IMR-90 (cell line): ENCODE data around the gene KRTAP12-1. TPM values are rescaled to one million over a fixed set of nuclear protein-coding genes. Genes with fewer than 3 reads are reported as not detected.

Experiments used
- ATAC-seq: fragments of 200-7000 bp; cut with Tn5 transposase; 2 replicates; pipeline ENCODE4 v1.9.1; 2020; ENCODE audit warnings: low read depth, mild to moderate bottlenecking, moderate library complexity
- BruUV-seq: library from RNA; stranded (reverse); fragments of 400-500 nt; replicated peaks from 2 replicates; lab custom pipeline; 2021; lab: Mats Ljungman, UMichigan
- CTCF ChIA-PET: fragments of 300-600 bp; formaldehyde crosslinking; extraction: SDS; loops from one replicate; lab custom pipeline; 2021; ENCODE audit warnings: antibody characterized with exemption; lab: Yijun Ruan, JAX
- POLR2A ChIA-PET: fragments of 300-600 bp; sonication (Branson Sonifier 250); formaldehyde crosslinking; loops from one replicate; lab custom pipeline; 2022; ENCODE audit warnings: antibody characterized with exemption; ENCODE audit not compliant: unreplicated experiment; lab: Charles Lee
- DNase-seq: peaks from one replicate; pipeline ENCODE4 v3.0.0; 2013
- H2AFZ ChIP-seq: replicated peaks from 2 replicates; pipeline ENCODE3; 2013; ENCODE audit warnings: low read length, mild to moderate bottlenecking; ENCODE audit not compliant: poor library complexity
- H2AK5ac ChIP-seq: 2 replicates; pipeline ENCODE4 v1.6.1; 2013; ENCODE audit warnings: low read depth, low read length, inconsistent platforms
- H2AK9ac ChIP-seq: replicated peaks from 2 replicates; pipeline ENCODE3; 2013; ENCODE audit warnings: mild to moderate bottlenecking, low read depth, low read length, moderate library complexity; ENCODE audit not compliant: poor library complexity
- H2BK120ac ChIP-seq: 2 replicates; pipeline ENCODE4 v1.6.1; 2013; ENCODE audit warnings: low read depth, low read length, inconsistent platforms
- H2BK15ac ChIP-seq: 3 replicates; pipeline ENCODE4 v1.6.1; 2013; ENCODE audit warnings: low read depth, low read length, inconsistent platforms
- H2BK20ac ChIP-seq: 2 replicates; pipeline ENCODE4 v1.6.1; 2013; ENCODE audit warnings: low read depth, mild to moderate bottlenecking, inconsistent platforms, low read length, moderate library complexity
- H2BK5ac ChIP-seq: 2 replicates; pipeline ENCODE4 v1.6.1; 2013; ENCODE audit warnings: mild to moderate bottlenecking, low read depth, low read length, inconsistent platforms; ENCODE audit not compliant: poor library complexity, severe bottlenecking
- H3K14ac ChIP-seq: replicated peaks from 2 replicates; pipeline ENCODE4 v1.6.1; 2013; ENCODE audit warnings: low read depth, low read length, inconsistent platforms
- H3K18ac ChIP-seq: 2 replicates; pipeline ENCODE4 v1.6.1; 2013; ENCODE audit warnings: low read depth, low read length, control low read depth
- H3K23ac ChIP-seq: 2 replicates; pipeline ENCODE4 v1.6.1; 2013; ENCODE audit warnings: low read depth, low read length, inconsistent platforms
- H3K27ac ChIP-seq: 2 replicates; pipeline ENCODE4 v1.5.1; 2013; ENCODE audit warnings: mild to moderate bottlenecking, control low read depth, low read length; ENCODE audit not compliant: insufficient read depth
- H3K27me3 ChIP-seq: 2 replicates; pipeline ENCODE4 v1.6.1; 2013; ENCODE audit warnings: low read length; ENCODE audit not compliant: control insufficient read depth, insufficient read depth
- H3K36me3 ChIP-seq: 2 replicates; pipeline ENCODE4 v1.6.1; 2013; ENCODE audit warnings: low read length, mixed read lengths; ENCODE audit not compliant: control insufficient read depth, insufficient read depth
- H3K4ac ChIP-seq: 2 replicates; pipeline ENCODE4 v1.6.1; 2013; ENCODE audit warnings: low read depth, low read length, inconsistent platforms
- H3K4me1 ChIP-seq: 2 replicates; pipeline ENCODE4 v1.6.1; 2013; ENCODE audit warnings: low read length, mixed read lengths; ENCODE audit not compliant: control insufficient read depth, insufficient read depth
- H3K4me2 ChIP-seq: 2 replicates; pipeline ENCODE4 v1.6.1; 2013; ENCODE audit warnings: low read depth, mild to moderate bottlenecking, control low read depth, low read length, moderate library complexity
- H3K4me3 ChIP-seq: 2 replicates; pipeline ENCODE4 v1.5.1; 2013; ENCODE audit warnings: low read depth, mild to moderate bottlenecking, control low read depth, low read length, moderate library complexity; ENCODE audit not compliant: insufficient read depth
- H3K56ac ChIP-seq: 2 replicates; pipeline ENCODE4 v1.6.1; 2013; ENCODE audit warnings: low read length, inconsistent platforms; ENCODE audit not compliant: insufficient read depth; ENCODE audit errors: extremely low read depth
- H3K79me1 ChIP-seq, 2 experiments: 2 replicates each; pipeline ENCODE4 v1.6.1; 2013; ENCODE audit warnings: low read length in 2 of 2, inconsistent platforms in 1 of 2, low read depth in 1 of 2
- H3K9ac ChIP-seq: 2 replicates; pipeline ENCODE4 v1.6.1; 2013; ENCODE audit warnings: low read depth, low read length, control low read depth
- H3K9me1 ChIP-seq: 2 replicates; pipeline ENCODE4 v1.6.1; 2013; ENCODE audit warnings: low read length, inconsistent platforms; ENCODE audit not compliant: insufficient read depth
- H3K9me3 ChIP-seq: 2 replicates; pipeline ENCODE4 v1.6.1; 2013; ENCODE audit warnings: low read length; ENCODE audit not compliant: control insufficient read depth, insufficient read depth
- H4K20me1 ChIP-seq: 2 replicates; pipeline ENCODE4 v1.6.1; 2013; ENCODE audit warnings: low read length, inconsistent platforms; ENCODE audit not compliant: insufficient read depth
- H4K5ac ChIP-seq: 2 replicates; pipeline ENCODE4 v1.6.1; 2013; ENCODE audit warnings: mild to moderate bottlenecking, low read depth, low read length, control low read depth
- H4K8ac ChIP-seq, 2 experiments: 2 replicates each; pipeline ENCODE4 v1.6.1; 2013; ENCODE audit warnings: low read depth in 2 of 2, low read length in 2 of 2, control low read depth in 1 of 2, inconsistent platforms in 1 of 2
- H4K91ac ChIP-seq: 2 replicates; pipeline ENCODE4 v1.6.1; 2013; ENCODE audit warnings: low read depth, low read length, inconsistent platforms; ENCODE audit not compliant: insufficient read depth
- BHLHE40 ChIP-seq: fragments of 150-350 bp; IDR thresholded peaks from 2 replicates; pipeline ENCODE4 v1.6.1; 2016; ENCODE audit warnings: mild to moderate bottlenecking, low read depth, low read length
- CEBPB ChIP-seq: IDR thresholded peaks from 2 replicates; pipeline ENCODE4 v1.6.1; 2012; ENCODE audit warnings: low read depth, low read length, improper control_type of control experiment
- FOS ChIP-seq: fragments of 150-350 bp; IDR thresholded peaks from 2 replicates; pipeline ENCODE4 v1.6.1; 2016; ENCODE audit warnings: low read depth, low read length
- MAFK ChIP-seq: IDR thresholded peaks from 2 replicates; pipeline ENCODE4 v1.6.1; 2012; ENCODE audit warnings: low read depth, low read length, improper control_type of control experiment
- MAZ ChIP-seq: IDR thresholded peaks from 2 replicates; pipeline ENCODE4 v1.6.1; 2012; ENCODE audit warnings: low read depth, mild to moderate bottlenecking, low read length, improper control_type of control experiment, moderate library complexity, borderline replicate concordance
- MXI1 ChIP-seq: IDR thresholded peaks from 2 replicates; pipeline ENCODE4 v1.6.1; 2012; ENCODE audit warnings: low read depth, mild to moderate bottlenecking, low read length, moderate library complexity, borderline replicate concordance
- POLR2A ChIP-seq: IDR thresholded peaks from 2 replicates; pipeline ENCODE4 v1.6.1; 2012; ENCODE audit warnings: mild to moderate bottlenecking, low read depth, low read length
- RAD21 ChIP-seq: IDR thresholded peaks from 2 replicates; pipeline ENCODE4 v1.6.1; 2012; ENCODE audit warnings: low read length, improper control_type of control experiment
- RFX5 ChIP-seq: IDR thresholded peaks from 2 replicates; pipeline ENCODE4 v1.8.0; 2012; ENCODE audit warnings: low read depth, mild to moderate bottlenecking, low read length, moderate library complexity
- WGBS, 2 experiments: methylation state at CpG; one replicate each; pipeline versions ENCODE4 v1.1.5 to v1.1.7; 2013; ENCODE audit warnings: missing lambda C conversion rate in 2 of 2; ENCODE audit not compliant: insufficient read length in 1 of 2; ENCODE audit errors: extremely low coverage in 2 of 2; 5-methylcytosine and 5-hydroxymethylcytosine counted together
- dilution Hi-C: fragments of 300-500 bp; cut with HindIII; formaldehyde crosslinking; loops from one replicate; pipeline ENCODE4 v1.14.3; 2018; ENCODE audit warnings: low sequenced_read_pairs; ENCODE audit not compliant: unreplicated experiment
- in situ Hi-C: fragments of 300-500 bp; cut with MboI; formaldehyde crosslinking; loops from 3 replicates; pipeline ENCODE4 v1.14.3; 2019; ENCODE audit warnings: low sequenced_read_pairs, inconsistent platforms, mixed read lengths
- intact Hi-C: fragments of 100-400 bp; cut with micrococcal nuclease; formaldehyde crosslinking; loops from 2 replicates; pipeline ENCODE4 v1.10.0; 2022
- polyA plus RNA-seq, 3 experiments: library from polyadenylated mRNA; depleted of rRNA; stranded (reverse); fragments of >200 nt; gene quantifications; 2 replicates each; pipeline ENCODE4 v1.2.3, GENCODE V29; 2012; ENCODE audit warnings: low replicate concordance in 1 of 3
- total RNA-seq: library from RNA; depleted of rRNA; stranded (reverse); fragments of >200 nt; gene quantifications from 2 replicates; pipeline ENCODE4 v1.2.3, GENCODE V29; 2012
- TF ChIP-seq, protein P1 (sequence below): fragments of 150-350 bp; IDR thresholded peaks from 2 replicates; pipeline ENCODE4 v1.6.1; 2016; ENCODE audit warnings: low read depth, mild to moderate bottlenecking, low read length, moderate library complexity, borderline replicate concordance
- TF ChIP-seq, protein P2 (sequence below): conservative IDR thresholded peaks from 2 replicates; pipeline ENCODE4 v1.5.1; 2012; ENCODE audit warnings: mild to moderate bottlenecking, low read depth, low read length, improper control_type of control experiment

Gene KRTAP12-1
- total and polyA plus RNA-seq, 2 of the 4 experiments (the other 2 are of a cell fraction) = not detected

DNA sequence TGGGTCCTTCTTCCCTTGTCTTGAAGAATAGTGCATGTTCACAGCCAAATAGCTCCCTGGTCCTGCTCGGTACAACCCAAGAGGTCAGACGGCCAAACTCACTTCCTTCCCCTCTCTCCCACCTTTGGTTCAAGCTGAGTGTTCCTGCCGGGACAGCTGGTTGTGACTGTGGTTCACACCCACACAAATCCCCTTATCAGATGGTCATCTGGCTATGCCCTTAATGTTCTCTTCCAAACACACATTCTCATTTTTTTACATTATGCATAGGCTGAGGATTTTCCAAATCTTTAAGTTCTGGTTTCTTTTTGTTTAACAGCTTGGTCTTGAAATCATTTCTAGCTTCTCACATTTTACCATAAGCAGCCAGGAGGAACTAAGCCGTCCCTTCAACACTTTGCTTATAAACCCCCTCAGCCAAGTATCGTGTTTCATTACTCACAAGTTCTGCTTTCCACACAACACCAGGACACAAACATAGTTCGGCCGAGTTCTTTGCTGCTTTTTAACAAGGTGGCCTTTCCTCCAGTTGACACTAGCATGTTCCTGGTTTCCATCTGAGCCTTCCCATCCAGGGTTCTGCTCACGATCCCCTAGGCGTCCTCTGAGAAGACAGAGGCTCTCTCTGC is 49.1 kb upstream of the KRTAP12-1 start:
- no peak overlapping the region for H4K5ac ChIP-seq
- H3K36me3 ChIP-seq = no peaks in the 10 kb centered on the region
- intact Hi-C loops (no loop called here), in situ Hi-C loops (no loop called here), dilution Hi-C loops (no loop called here)
- H4K20me1 ChIP-seq = no peaks in the 10 kb centered on the region
- H3K23ac ChIP-seq = no peak overlapping the region
- no peak overlapping the region for H3K9ac ChIP-seq
- no peak overlapping the region for H2AK9ac ChIP-seq
- H3K4me3 ChIP-seq = no peak overlapping the region
- H3K79me1 ChIP-seq = no peaks in the 10 kb centered on the region
- H2BK120ac ChIP-seq = no peak overlapping the region
- no peaks in the 10 kb centered on the region for H3K9me1 ChIP-seq
- ATAC-seq = no peak
- H3K18ac ChIP-seq = no peak overlapping the region
- H2AFZ ChIP-seq = no peak overlapping the region
- ChIA-PET CTCF (no interaction called here), POLR2A (no interaction called here)
- WGBS, 2 experiments = 44% methylated on average over 9 of the region's 9 CpGs; no CpG with 5 or more reads in 1 of the 2 experiments
- H3K14ac ChIP-seq = no peak overlapping the region
- H2BK15ac ChIP-seq = no peak overlapping the region
- H3K56ac ChIP-seq = no peak overlapping the region
- peaks cover 20% of the 10 kb centered on the region for H3K27me3 ChIP-seq
- no peak overlapping the region for H2AK5ac ChIP-seq
- no TSS peak for BruUV-seq
- H2BK20ac ChIP-seq = no peak overlapping the region
- H2BK5ac ChIP-seq = no peak overlapping the region
- H3K27ac ChIP-seq = no peak overlapping the region
- no peak overlapping the region for H4K91ac ChIP-seq
- H3K4me1 ChIP-seq = no peaks in the 10 kb centered on the region
- TF ChIP-seq MAFK (no peak), CEBPB (no peak), FOS (no peak), MAZ (no peak), POLR2A (no peak), BHLHE40 (no peak), RAD21 (no peak), RFX5 (no peak), MXI1 (no peak)
- TF ChIP-seq, protein P1, sequence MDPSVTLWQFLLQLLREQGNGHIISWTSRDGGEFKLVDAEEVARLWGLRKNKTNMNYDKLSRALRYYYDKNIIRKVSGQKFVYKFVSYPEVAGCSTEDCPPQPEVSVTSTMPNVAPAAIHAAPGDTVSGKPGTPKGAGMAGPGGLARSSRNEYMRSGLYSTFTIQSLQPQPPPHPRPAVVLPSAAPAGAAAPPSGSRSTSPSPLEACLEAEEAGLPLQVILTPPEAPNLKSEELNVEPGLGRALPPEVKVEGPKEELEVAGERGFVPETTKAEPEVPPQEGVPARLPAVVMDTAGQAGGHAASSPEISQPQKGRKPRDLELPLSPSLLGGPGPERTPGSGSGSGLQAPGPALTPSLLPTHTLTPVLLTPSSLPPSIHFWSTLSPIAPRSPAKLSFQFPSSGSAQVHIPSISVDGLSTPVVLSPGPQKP = no peak
- TF ChIP-seq, protein P2, sequence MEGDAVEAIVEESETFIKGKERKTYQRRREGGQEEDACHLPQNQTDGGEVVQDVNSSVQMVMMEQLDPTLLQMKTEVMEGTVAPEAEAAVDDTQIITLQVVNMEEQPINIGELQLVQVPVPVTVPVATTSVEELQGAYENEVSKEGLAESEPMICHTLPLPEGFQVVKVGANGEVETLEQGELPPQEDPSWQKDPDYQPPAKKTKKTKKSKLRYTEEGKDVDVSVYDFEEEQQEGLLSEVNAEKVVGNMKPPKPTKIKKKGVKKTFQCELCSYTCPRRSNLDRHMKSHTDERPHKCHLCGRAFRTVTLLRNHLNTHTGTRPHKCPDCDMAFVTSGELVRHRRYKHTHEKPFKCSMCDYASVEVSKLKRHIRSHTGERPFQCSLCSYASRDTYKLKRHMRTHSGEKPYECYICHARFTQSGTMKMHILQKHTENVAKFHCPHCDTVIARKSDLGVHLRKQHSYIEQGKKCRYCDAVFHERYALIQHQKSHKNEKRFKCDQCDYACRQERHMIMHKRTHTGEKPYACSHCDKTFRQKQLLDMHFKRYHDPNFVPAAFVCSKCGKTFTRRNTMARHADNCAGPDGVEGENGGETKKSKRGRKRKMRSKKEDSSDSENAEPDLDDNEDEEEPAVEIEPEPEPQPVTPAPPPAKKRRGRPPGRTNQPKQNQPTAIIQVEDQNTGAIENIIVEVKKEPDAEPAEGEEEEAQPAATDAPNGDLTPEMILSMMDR = no peak
- DNase-seq = no peak
- no peak overlapping the region for H4K8ac ChIP-seq
- no peak overlapping the region for H3K4ac ChIP-seq
- no peak overlapping the region for H3K4me2 ChIP-seq
- H3K9me3 ChIP-seq = peaks cover 4% of the 10 kb centered on the region
